Tongue (tissue), 2 donors: ENCODE measurements around the gene PICALM. TPM values are rescaled to one million over a fixed set of nuclear protein-coding genes. Genes with fewer than 3 reads are reported as not detected.

Experiments
- DNase-seq: peaks from one replicate; pipeline ENCODE4 v3.0.0-alpha.2; 2015
- total RNA-seq: library from RNA; depleted of rRNA; stranded (reverse); fragments of >200 nt; gene quantifications from one replicate; pipeline ENCODE4 v1.2.3, GENCODE V29; 2014

PICALM gene
- total RNA-seq, 1 donor from 2014 or later, result 391 TPM

DNA sequence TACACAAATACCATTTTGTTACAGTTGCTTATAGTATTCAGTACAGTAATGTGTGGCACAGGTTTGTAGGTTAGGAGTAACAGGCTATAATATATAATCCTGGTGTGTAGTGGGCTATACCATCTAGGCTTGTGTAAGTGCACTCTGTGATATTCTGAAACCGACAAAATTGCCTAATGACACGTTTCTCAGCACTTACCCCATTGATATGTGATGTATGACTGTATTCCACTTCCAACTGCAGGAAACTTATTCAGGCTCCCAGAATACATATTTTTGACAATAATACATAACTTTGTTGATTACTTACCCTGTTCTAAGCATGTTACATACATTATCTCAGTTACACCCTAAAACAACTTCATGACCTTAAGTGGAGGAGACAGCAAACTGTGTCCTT lies 5.1 kb upstream of the PICALM start:
- DNase-seq, result no peak

GRCh38 chr11:86072211-86072610 lies 3.3 kb upstream of the PICALM start:
- no peak for DNase-seq

- DNase-seq, result no peak
Observed at GRCh38 chr11:86070142-86071056, 1.5 kb upstream of the PICALM start.

DNA sequence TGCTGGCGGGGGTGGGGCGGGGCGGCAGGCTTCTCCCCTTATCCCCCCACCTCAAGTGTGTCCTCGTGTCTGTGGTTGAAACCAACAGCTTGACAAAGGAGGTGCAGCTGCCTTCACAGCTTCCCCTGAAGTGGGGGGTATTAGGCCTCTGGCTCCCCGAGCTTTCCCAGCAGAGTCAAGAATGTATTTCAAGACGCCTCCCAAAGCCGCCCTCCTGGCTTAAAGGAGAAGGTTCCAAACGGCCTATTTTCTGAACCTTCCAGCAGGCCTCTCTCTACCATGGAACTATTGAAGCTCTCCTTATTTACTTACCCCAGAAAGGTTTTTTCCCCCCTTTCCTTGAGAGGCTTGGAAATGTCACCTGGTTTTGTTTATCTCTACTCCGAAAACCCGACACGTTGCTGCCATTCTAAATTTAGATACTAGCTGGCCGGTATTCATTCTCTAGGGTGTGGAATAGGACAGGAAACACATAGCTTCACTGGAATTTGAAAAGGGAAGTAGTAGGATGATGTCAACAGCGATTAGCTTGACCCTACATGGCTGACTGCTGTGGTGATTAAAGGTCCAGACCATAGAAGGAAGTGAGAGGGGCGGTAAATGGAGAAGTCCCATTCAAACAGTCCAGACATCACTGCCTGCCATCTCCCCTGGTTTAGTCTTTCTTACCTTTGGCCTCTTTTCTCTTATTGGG lies 671 bp upstream of the PICALM start:
- DNase-seq, result peak; percentile 84

DNA sequence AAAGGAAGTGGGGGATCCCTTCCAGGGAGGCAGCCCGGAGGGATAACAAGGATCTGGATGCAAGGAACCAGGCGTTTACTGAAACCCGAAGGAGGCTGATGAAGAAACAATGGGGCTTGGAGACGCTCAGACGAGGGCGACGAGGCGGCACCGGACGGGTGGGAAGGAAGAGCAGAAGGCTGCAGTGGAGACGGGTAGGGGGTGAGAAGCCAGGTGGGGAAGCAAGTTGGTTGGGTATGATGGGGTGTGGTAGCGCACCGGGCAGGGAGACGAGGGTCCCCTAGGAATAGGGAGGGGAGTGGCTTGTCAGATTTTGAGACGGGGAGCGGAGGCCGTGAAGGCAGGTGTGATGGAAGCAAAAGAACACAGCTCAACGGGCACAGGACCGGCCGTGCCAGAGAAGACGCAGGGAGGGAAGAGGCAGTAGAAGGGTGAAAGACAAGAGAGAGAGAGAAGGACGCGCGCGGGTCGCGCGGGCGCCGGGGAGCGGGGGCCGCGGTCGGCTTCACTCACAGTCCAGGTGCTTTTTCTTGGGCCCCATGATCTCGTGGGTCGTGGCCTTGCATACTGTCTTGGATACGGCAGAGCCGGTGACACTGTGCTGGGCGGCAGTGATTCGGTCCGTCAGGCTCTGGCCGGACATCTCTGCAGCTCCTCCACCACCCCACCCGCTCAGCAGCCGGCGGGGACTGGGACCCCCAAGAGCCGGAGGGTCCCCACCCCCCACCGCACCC lies 579 bp downstream of the PICALM start:
- DNase-seq, result peak; percentile 66

DNA sequence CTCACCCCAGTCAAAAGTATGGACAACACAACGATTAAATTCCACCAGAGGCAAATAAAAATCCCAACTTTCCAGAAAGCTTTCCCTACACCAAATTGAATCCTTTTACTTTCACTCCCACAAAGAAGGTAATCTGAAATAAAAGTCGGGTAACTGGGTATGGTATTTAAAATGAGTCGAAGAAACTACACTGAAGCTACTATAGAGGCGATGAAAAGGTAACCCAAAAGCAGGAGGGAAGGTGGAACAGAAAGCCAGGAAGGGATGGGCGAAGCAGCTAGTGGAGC lies 1.1 kb downstream of the PICALM start:
- DNase-seq, result no peak

GRCh38 chr11:86067009-86067850 lies 1.7 kb downstream of the PICALM start:
- peak; percentile 51 for DNase-seq

DNA sequence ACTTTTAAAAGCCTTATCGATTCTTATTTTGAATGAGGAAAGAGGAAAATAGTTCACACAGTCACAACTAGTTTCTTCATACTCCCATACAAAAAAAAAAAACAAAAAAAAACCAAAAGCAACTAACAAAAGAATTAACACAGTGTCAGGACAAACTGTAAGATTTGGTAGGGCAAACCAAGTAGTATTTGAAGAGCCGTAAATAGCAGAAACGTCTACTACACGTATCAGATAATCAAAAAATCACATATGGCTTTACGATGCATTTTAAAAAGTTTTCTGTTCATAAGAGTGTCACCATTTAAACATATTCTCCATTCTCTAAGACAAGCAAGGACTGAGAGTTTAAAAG lies 2.3 kb downstream of the PICALM start:
- DNase-seq, result peak; percentile 39

GRCh38 chr11:86066033-86066432 lies 2.9 kb downstream of the PICALM start:
- no peak for DNase-seq

DNA sequence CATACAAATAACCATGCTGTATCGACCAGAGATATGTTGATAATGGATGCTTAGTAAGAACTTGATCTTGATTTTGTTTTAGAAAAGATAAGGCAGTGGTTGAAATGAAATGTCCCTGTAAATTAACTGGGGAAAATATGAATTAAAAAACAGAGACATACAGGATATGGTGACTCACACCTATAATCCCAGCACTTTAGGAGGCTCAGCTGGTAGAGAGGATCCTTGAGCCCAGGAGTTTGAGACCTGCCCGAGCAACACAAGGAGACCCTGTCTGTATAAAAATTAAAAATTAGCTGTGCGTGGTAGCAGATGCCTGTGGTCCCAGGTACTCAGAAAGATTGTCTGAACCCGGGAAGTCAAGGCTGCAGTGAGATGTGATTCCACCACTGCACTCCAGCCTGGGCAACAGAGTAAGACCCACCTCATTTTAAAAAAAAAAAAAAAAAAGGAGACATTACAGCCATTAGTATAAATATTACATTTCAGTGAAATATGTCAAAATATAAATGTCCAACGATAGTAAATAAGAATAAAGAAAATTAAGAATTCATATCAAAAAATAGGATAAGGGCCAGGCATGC lies 4.6 kb downstream of the PICALM start:
- DNase-seq, result no peak

DNA sequence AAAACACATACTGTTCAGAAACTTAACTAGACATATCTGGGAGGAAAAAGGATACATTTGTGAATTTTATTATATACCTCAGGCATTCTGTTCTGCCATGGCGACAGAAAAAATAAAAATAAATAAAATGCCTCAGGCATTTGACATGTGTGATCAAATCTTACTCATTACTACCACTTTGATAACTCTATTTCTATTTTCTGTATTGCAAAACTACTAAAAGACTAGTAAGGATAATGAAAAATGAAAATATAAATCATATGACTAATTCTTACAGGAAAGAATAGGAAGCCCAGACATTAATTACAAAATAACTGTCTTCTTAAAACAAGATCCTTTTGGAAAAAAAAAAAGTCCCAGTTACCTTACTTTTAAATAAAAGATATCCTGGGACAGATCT lies 5.3 kb downstream of the PICALM start:
- DNase-seq, result no peak

- DNase-seq, result no peak
Observed at GRCh38 chr11:86062719-86063118, 6.2 kb downstream of the PICALM start.

DNA sequence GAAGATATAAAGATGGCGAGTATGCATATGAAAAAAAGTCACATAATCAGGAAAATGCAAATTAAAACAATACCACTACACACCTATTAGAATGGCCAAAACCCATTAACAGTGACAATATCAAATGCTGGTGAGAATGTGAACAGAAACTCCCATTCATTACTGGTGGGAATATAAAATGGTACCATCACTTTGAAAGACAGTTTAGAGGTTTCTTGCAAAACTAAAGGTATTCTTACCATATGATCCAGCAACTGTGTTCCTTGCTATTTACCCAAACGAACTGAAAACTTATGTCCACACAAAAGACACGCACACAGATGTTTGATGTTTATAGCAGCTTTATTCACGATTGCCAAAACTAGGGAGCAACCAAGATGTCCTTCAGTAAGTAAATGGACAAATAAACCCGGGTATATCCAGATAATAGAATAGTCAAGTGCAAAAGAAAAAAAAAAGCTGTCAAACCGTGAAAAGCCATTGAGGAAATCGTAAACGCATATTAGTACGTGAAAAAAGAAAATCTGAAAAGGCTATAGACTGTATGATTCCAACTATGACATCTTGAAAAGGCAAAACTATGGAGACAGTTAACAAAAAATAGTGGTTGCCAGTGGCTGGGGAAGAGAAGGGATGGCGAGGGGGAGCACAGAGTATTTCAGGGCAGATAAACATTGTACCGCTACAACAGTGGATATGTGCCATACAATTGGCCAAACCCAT lies 7.2 kb downstream of the PICALM start:
- no peak for DNase-seq

DNA sequence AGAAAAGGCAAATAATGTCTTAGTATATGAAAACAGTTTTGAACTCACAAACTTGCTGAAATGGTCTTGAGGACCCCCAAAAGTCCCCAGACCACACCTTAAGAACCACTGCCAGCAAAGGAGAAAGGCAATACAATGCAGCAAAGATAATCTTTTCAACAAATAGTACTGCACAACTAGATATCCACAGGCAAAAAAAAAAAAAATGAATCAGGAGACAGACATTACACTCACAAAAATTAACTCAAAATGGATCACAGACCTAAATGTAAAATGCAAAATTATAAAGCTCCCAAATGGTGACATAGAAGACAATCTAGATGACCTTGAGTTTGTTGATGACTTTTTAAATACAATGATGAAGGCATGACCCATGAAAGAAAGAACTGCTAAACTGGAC lies 8.3 kb downstream of the PICALM start:
- no peak for DNase-seq

- DNase-seq, result no peak
Observed at GRCh38 chr11:86058360-86058759, 10.5 kb downstream of the PICALM start.

DNA sequence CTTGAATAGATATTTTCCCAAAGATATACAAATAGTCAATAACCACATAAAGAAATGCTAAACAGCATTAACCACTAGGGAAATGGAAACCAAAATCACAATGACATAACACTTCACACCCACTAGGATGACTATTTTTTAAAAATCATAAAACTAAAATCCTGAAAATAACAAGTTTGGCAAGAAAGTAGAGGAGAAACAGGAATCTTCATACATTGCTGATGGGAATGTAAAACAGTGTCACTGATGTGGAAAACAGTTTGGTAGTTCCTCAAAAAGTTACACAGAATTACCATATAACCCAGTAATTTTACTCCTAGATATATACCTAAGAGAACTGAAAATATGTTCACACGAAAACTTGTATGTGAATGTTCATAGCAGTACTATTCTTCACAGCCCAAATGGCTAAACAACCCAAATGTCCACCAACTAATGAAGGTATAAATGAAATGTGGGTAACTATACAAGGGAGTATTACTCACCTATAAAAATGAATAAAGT lies 12.5 kb downstream of the PICALM start:
- no peak for DNase-seq

- no peak for DNase-seq
Observed at GRCh38 chr11:86052693-86053641, 15.9 kb downstream of the PICALM start.

DNA sequence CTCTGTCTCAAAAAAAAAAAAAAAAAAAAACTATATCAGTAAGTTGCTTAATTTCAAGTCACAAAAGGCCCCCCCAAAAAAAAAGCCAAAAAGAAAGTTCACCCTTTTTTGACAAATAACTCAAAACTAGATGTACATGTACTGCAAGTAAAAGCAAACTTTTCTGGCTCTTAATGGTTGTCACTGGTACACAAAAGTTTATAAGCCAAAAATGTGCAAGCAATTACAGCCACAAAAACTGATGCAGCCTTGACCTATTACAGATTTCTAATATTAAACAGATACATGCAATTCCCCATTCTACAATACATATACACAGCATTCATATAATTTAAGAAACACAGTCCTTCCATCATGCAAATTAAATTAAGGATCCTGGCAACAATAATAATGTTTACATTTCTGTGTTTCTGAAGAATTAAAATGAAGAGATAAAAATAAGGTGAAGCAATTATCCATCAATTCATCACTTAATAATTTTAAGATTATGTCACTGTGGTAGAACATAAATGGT lies 18.6 kb downstream of the PICALM start:
- DNase-seq, result no peak

DNA sequence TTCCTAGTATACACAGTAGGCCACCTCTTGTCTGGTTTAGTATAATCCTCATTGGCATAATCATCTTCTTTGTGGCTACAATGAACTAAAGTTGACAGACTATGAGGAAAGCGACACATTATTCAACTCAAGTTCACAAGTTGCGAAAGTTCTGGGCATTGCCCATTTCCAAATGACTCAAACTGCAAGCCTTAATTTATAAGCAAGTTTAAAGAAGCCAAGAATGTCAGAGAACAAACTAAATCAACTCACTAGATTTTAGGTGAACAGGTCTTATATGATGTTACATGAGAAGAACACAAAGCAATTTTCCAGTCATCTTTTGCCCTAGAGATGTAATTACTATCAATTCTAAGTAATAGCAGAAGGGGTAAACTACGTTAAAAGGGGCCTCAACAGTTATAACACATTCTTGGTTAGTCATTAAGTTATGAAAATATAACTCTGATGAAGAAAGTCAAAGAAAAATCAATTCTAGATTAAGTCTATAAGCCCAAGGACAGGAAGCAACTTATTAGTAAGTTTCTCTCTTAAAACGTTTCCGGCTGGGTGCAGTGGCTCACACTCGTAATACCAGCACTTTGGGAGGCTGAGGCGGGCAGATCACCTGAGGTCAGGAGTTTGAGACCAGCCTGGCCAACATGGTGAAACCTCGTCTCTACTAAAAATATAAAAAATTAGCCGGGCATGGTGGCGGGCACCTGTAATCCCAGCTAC lies 21.5 kb downstream of the PICALM start:
- DNase-seq, result no peak
